Endodermal cell (in vitro differentiated cells): ENCODE results near the gene SLC5A5. TPM values are rescaled to one million over a fixed set of nuclear protein-coding genes. Genes with fewer than 3 reads are reported as not detected.

Experiments
- DNase-seq: peaks from one replicate; pipeline ENCODE4 v3.0.0-alpha.2; 2017
- H3K27ac ChIP-seq: 2 replicates; pipeline ENCODE4 v1.5.1; 2013; ENCODE audit warnings: mild to moderate bottlenecking, low read depth, low read length, moderate library complexity
- H3K27me3 ChIP-seq: 2 replicates; pipeline ENCODE4 v1.6.1; 2013; ENCODE audit warnings: mild to moderate bottlenecking, low read length, moderate library complexity; ENCODE audit not compliant: insufficient read depth, control insufficient read depth, poor library complexity, severe bottlenecking
- H3K36me3 ChIP-seq: 2 replicates; pipeline ENCODE4 v1.7.0; 2013; ENCODE audit warnings: mild to moderate bottlenecking, low read length, moderate library complexity; ENCODE audit not compliant: control insufficient read depth, insufficient read depth
- H3K4me1 ChIP-seq: one replicate; pipeline ENCODE4 v1.7.0; 2013; ENCODE audit warnings: low read length; ENCODE audit not compliant: control insufficient read depth, insufficient read depth
- H3K4me3 ChIP-seq: 2 replicates; pipeline ENCODE4 v1.5.1; 2013; ENCODE audit warnings: mild to moderate bottlenecking, low read length, moderate library complexity
- H3K9ac ChIP-seq: 2 replicates; pipeline ENCODE4 v1.6.1; 2013; ENCODE audit warnings: mild to moderate bottlenecking, low read length, moderate library complexity; ENCODE audit not compliant: poor library complexity, severe bottlenecking; ENCODE audit errors: extremely low read depth
- H3K9me3 ChIP-seq: 2 replicates; pipeline ENCODE4 v1.6.1; 2013; ENCODE audit warnings: mild to moderate bottlenecking, low read length, moderate library complexity; ENCODE audit not compliant: control insufficient read depth
- H3K27ac Mint-ChIP-seq: 2 replicates; pipeline ENCODE4 v1.8.0; 2020; ENCODE audit warnings: mixed read lengths
- H3K27me3 Mint-ChIP-seq: 2 replicates; pipeline ENCODE4 v1.8.0; 2021; ENCODE audit warnings: mild to moderate bottlenecking, mixed read lengths; ENCODE audit not compliant: insufficient read depth
- H3K36me3 Mint-ChIP-seq: 2 replicates; pipeline ENCODE4 v1.8.0; 2020; ENCODE audit warnings: low read depth, mixed read lengths
- H3K4me1 Mint-ChIP-seq: 2 replicates; pipeline ENCODE4 v1.8.0; 2020; ENCODE audit warnings: mixed read lengths
- H3K4me3 Mint-ChIP-seq: 2 replicates; pipeline ENCODE4 v1.8.0; 2020; ENCODE audit warnings: mild to moderate bottlenecking, moderate library complexity, mixed read lengths
- H3K9me3 Mint-ChIP-seq: 2 replicates; pipeline ENCODE4 v1.8.0; 2020; ENCODE audit warnings: mild to moderate bottlenecking, mixed read lengths
- WGBS, 2 experiments: methylation state at CpG; one replicate each; pipeline versions ENCODE4 v1.1.5 to v1.1.7; 2013; ENCODE audit warnings: missing lambda C conversion rate in 2 of 2, mixed read lengths in 1 of 2; ENCODE audit not compliant: insufficient coverage in 1 of 2, insufficient read length in 1 of 2; 5-methylcytosine and 5-hydroxymethylcytosine counted together
- total RNA-seq, 2 donors: library from RNA; stranded (reverse); fragmentation: NEBNext Ultra II Directional in 1 of 2; extraction: Animal tissue kit (Norgen Biotek cat#: 25700) in 1 of 2; gene quantifications; 2 replicates in 1 of 2; 3 replicates in 1 of 2; pipeline ENCODE4 v1.2.1, GENCODE V29; 2021
- TF ChIP-seq, protein P1 (sequence below): fragments of 200-600 bp; sonication (generic); conservative IDR thresholded peaks from 2 replicates; pipeline ENCODE4 v1.5.0; 2021; ENCODE audit warnings: antibody characterized with exemption, mild to moderate bottlenecking

The SLC5A5 gene
- total RNA-seq, 2 donors from 2014 or later, result 0.15 TPM; not detected in 1

DNA sequence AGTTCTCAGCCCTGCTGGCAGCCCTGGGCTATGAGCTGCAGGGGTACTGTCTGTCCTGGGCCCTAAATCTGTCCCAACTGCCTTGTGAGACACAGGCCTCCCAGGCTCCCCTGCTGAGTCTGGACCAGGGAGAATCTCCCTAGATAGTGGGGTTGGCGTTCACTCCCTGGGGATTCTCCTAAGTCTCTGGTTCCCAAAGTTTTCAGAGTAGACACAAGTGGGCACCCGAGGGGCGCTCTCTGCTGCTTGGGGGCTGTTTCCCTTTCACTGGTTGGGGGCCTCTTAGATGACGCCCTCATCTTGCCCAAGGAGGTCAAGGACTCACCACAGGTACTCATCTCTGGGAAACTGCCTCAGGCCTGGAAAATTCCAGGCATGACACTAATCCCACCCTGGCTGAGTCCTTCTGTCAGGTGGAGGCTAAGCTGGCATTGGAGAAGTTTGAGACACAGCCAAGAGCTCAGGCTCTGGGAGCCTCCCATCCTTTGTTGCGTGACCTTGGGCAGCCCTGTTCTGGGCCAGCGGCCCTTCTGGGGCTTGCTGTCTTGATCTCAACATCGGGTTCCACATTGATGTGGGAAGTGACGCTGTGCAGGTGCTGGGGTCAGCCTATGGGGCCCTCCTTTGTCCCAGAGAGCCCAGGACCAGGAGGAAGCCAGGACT, 8.1 kb upstream of the SLC5A5 start:
- Histone ChIP-seq H3K27me3 (no peaks in the 10 kb centered on the region), H3K27ac (no peak overlapping the region), H3K9ac (no peak overlapping the region), H3K9me3 (no peaks in the 10 kb centered on the region), H3K36me3 (peaks cover 43% of the 10 kb centered on the region), H3K4me1 (no peaks in the 10 kb centered on the region), H3K4me3 (no peak overlapping the region)
- 94 to 98% methylated on average over 6 to 8 of the region's 8 CpGs for WGBS, 2 experiments
- DNase-seq, result peak; percentile 53
- Mint-ChIP-seq H3K9me3 (no peaks in the 10 kb centered on the region), H3K27me3 (no peaks in the 10 kb centered on the region), H3K27ac (peak overlapping the region; percentile 79), H3K4me1 (peaks cover 12% of the 10 kb centered on the region), H3K4me3 (no peak overlapping the region), H3K36me3 (peaks cover 46% of the 10 kb centered on the region)
- TF ChIP-seq, protein P1, sequence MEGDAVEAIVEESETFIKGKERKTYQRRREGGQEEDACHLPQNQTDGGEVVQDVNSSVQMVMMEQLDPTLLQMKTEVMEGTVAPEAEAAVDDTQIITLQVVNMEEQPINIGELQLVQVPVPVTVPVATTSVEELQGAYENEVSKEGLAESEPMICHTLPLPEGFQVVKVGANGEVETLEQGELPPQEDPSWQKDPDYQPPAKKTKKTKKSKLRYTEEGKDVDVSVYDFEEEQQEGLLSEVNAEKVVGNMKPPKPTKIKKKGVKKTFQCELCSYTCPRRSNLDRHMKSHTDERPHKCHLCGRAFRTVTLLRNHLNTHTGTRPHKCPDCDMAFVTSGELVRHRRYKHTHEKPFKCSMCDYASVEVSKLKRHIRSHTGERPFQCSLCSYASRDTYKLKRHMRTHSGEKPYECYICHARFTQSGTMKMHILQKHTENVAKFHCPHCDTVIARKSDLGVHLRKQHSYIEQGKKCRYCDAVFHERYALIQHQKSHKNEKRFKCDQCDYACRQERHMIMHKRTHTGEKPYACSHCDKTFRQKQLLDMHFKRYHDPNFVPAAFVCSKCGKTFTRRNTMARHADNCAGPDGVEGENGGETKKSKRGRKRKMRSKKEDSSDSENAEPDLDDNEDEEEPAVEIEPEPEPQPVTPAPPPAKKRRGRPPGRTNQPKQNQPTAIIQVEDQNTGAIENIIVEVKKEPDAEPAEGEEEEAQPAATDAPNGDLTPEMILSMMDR, result no peak

DNA sequence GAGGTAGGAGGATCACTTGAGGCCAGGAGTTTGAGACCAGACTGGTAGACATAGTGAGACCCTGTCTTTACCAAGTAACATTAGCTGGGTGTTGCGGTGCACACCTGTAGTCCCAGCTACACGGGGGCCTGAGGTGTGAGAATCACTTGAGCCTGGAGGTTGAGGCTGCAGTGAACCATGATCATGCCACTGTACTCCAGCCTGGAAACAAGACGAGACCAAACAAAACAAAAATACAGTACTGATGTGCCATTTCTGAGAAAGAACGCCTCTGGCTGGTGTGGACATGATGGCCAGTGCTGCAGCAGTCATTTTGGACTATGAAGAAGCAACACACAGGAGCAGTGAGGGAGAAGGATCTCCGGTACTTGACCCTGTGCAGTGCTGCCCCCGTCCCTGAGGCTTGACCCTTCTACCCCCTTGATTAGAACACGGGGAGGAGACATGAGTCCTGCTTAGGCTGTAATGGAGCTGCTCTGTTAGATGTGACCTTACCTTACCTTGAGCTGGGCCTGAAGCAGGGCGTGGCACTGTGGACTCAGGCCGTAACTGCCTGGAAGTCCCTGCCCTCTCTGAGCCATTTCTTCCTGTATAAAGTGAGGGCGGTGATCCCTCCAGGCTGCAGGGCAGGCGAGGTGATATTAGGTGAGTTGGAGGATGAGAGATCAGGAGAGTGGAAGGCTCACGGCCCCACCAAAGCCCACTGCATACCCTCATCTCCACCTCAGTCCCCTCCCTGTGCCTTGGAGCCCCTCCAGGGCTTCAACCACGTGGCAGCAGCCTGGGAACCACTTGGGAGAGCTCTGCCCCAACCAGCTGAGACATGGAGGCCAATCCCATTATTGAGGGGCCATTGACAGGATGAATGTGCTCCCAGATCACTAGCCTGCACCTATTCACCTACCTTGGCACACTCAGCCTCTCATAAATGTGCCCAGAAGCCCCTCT, 6.1 kb upstream of the SLC5A5 start:
- H3K4me3 Mint-ChIP-seq, result no peak overlapping the region
- TF ChIP-seq, protein P1, result no peak
- no peaks in the 10 kb centered on the region for H3K9me3 ChIP-seq
- no peaks in the 10 kb centered on the region for H3K27me3 ChIP-seq
- H3K4me1 Mint-ChIP-seq, result peaks cover 9% of the 10 kb centered on the region
- no peak overlapping the region for H3K27ac ChIP-seq
- H3K36me3 ChIP-seq, result peaks cover 41% of the 10 kb centered on the region
- no peaks in the 10 kb centered on the region for H3K4me1 ChIP-seq
- peak; percentile 78 for DNase-seq
- peak overlapping the region; percentile 72 for H3K27ac Mint-ChIP-seq
- WGBS, 2 experiments, result 78 to 80% methylated on average over 7 to 10 of the region's 13 CpGs
- no peaks in the 10 kb centered on the region for H3K9me3 Mint-ChIP-seq
- H3K27me3 Mint-ChIP-seq, result peaks cover 13% of the 10 kb centered on the region
- peaks cover 37% of the 10 kb centered on the region for H3K36me3 Mint-ChIP-seq
- no peak overlapping the region for H3K4me3 ChIP-seq
- H3K9ac ChIP-seq, result no peak overlapping the region

DNA sequence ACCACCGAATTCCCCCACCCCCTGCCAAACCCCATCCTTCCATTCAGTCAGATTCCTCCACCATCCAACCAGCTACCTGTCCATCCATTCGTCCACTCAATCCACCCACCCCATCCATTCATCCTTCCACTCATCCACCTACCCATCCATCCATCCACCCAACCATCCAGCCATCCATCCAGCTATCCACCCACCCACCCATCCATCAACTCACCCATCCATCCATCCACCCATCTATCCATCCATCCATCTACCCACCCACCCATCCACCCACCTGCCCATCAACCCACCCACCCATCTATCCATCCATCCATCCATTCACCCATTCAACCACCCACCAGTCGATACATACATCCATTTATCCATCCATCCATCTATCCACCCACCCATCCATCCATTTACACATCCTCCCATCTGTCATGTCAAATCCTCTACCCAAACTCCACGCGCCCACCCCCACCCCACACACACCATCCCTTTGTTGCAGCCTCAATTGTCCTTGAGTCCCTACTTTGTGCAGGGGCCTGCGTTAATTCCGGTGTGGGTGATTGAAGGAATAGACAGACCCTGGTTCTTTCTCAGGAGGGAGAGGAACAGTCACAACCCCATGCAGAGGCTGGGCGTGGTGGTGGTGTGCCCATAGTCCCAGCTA, 5.3 kb upstream of the SLC5A5 start:
- H3K4me1 Mint-ChIP-seq, result peaks cover 2% of the 10 kb centered on the region
- H3K4me3 ChIP-seq, result no peak overlapping the region
- no peak overlapping the region for H3K4me3 Mint-ChIP-seq
- H3K36me3 Mint-ChIP-seq, result peaks cover 29% of the 10 kb centered on the region
- H3K9me3 ChIP-seq, result no peaks in the 10 kb centered on the region
- H3K9ac ChIP-seq, result no peak overlapping the region
- no peak overlapping the region for H3K27ac ChIP-seq
- 89 to 91% methylated on average over 4 to 8 of the region's 8 CpGs for WGBS, 2 experiments
- peaks cover 33% of the 10 kb centered on the region for H3K36me3 ChIP-seq
- H3K9me3 Mint-ChIP-seq, result no peaks in the 10 kb centered on the region
- TF ChIP-seq, protein P1, result no peak
- no peak overlapping the region for H3K27ac Mint-ChIP-seq
- no peak for DNase-seq
- peaks cover 2% of the 10 kb centered on the region for H3K27me3 ChIP-seq
- peaks cover 21% of the 10 kb centered on the region for H3K27me3 Mint-ChIP-seq
- no peaks in the 10 kb centered on the region for H3K4me1 ChIP-seq
